Caki2 (cell line): ENCODE data around the gene STK11IP. TPM values are rescaled to one million over a fixed set of nuclear protein-coding genes. Genes with fewer than 3 reads are reported as not detected.
A peak's percentile ranks its signal among the peaks of the same experiment; 100 is the strongest.
"Not testable (repeated sequence)": the region's sequence is repeated elsewhere in the genome, so short reads cannot be mapped to it uniquely, and the experiment has no call there.

Experiments used
- DNase-seq: peaks from one replicate; pipeline ENCODE4 v3.0.0-alpha.2; 2015; ENCODE audit warnings: low read depth
- in situ Hi-C: cut with HindIII; loops from 2 replicates; pipeline ENCODE4 v1.10.0; 2016; ENCODE audit warnings: low sequenced_read_pairs, low pct_unique_long_range_greater_than_20kb, mixed read lengths
- total RNA-seq: library from RNA; depleted of rRNA; stranded (reverse); fragments of >200 nt; shearing (Covaris generic); gene quantifications from 2 replicates; pipeline ENCODE4 v1.2.3, GENCODE V29; 2014; ENCODE audit warnings: low replicate concordance

STK11IP gene
- total RNA-seq, 1 experiment from 2014 or later = 20.6 TPM

DNA sequence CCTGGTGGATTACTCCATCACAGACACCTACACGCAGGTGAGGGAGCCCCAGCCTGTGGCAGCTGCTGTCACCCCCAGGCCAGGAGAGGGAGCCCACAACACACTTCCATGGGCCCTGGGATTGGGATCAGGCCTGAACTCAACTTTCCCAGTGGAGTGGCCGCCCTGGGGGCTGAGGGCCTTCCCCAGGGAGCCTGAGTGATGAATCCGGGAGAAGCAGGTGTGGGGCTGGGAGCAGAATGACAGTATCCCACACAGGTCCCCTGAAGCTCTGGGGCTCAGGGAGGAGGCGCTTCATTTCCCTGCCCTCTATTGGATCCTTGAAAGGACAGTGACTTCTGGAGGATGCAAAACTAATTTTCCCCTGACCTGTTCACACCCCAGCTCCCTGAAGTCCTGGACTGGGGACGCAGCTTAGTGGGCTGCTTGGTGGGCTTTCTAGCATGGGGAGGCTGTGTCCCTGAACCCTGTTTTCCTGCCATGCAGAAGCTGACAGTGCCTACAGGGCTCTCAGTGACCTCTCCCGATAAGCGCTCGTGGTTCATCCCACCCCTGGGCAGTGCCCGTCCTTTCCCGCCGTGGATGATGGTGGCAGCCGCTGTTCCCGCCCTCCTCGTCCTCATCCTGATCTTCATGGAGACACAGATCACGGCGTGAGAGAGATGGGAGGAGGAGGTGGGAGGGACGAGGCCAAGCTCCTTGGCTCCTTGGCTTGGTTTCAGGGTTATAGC, 40.7 kb downstream of the STK11IP start:
- DNase-seq = no peak
- in situ Hi-C loops = no loop called here

DNA sequence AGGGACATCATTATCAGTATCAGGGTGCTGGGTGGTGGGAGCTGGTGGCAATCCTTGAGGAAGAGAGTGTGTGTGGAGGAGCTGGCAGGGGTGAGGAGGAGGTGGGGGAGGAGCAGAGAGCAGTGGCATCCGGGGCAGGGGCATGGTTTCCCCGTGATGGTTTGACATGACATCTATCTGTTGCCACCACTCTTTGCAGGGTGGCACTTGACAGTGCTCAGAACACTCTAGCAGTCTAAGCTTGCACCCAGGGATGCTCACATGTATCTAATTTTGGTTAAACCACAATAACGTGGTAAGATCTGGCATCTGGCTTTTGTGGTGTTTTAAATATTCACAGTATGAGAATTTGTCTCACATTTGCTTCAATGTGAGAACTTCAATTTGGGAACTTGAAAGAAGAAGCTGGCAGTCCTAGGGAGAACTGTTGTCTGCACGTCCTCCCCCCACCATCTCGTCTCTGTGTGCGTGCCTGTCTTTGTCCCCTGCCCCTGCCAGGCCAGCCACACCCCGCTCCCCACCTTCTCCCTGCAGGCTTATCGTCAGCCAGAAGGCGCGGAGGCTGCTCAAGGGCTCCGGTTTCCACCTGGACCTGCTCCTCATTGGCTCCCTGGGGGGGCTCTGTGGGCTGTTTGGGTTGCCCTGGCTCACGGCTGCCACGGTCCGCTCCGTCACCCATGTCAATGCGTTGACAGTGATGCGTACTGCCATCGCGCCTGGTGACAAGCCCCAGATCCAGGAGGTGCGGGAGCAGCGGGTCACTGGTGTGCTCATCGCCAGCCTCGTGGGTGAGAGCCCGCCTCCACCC, 41.5 kb downstream of the STK11IP start:
- DNase-seq = no peak
- in situ Hi-C loops = no loop called here

DNA sequence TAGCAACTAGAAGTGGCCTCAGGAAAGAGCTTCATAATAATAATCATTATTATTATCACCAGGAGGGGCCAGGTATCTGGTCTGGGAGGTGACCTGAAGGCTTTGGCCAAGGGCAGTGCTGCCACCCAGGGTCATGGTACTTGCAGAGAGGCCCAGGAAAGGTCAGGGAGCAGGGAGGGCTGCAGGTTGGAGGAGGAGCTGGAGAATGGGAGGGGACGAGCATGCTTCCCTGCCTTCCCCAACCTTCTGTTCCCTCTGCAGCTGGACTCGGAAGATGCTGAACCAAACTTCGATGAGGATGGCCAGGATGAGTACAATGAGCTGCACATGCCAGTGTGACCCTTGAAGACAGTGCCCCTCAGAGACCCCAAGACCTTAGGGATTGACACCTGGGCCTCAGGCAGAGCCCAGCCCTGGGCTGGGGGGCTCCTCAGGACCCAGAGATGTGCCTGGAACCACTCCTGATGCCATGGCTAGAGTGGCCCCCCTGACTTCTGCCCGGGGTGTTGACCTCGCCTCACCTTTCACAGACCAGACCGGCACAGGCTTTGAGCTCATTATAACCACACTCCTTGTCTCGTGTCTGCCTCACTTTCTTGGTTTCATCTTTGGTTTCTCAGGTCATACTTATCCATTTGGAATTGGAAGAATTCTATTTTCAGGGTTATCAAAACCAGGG, 43.9 kb downstream of the STK11IP start:
- DNase-seq = no peak
- in situ Hi-C loops = no loop called here

DNA sequence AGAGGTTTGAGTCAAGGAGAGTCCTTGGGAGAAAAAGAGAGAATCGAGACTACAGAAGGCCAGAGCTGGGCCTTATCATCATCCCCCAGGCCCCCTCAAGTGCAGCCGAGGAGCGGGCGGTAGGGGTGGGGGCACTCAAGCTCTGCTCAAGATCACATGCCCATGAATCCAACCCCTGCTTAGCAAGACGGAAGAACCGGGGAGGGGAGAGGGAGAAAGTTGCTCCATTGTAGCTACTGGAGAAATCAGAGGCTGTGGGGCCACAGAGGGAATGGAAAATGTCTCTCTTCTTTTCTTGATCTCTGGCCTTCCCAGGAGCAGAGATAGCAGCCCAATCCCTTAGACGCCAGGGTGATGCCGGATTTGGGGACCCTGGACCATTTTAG, 44.4 kb downstream of the STK11IP start:
- in situ Hi-C loops = no loop called here
- DNase-seq = no peak

DNA sequence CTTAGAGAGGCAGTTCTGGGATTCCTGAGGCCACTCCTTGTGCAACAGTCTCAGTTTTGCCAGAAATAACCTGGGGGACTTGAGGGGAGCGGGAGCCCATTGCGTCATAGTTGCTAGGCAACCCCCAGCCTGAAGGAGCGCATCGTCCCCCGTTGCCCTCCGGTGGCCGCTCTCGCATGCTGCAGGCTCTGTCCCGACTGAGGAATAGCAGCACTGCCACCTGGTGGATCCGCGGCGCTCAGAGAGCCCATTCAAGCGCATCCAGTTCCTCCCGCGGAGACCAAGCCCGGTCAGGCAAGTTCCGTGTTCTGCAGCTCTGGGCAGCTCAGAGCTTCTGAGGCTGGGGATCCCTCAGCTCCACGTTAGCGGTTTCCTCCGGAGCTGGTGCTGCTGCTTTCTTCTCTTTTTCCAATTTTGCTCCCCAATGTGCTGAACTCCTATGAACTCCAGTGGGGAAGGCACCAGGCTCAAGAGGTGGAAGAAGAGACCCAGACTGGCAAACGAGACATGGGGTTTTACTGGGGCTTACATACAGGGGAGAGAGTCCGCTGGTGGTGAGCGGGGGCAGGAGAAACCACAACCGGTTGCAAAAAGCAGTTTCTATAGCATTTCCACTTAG, 44.9 kb downstream of the STK11IP start:
- in situ Hi-C loops = no loop called here
- peak; percentile 86 for DNase-seq

DNA sequence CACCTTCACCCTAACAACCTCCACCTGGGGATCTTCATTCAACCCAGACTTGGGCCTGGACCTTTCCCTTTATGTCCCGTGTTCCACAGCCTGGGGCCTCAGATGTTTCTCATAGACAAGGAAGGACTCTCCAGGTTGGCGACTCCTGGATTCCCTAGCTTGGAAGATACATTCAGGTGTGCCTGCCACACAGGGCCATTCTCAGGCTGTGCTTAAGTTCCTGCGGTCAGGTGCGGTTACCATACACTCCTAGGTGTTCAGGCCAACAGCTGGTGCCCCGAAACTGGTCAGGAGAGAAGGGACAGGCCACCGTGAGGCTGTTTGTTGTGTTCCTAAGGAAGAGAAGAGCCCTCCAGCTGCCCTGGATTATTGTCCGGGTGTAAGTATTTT, 45.4 kb downstream of the STK11IP start:
- in situ Hi-C loops = no loop called here
- no peak for DNase-seq

DNA sequence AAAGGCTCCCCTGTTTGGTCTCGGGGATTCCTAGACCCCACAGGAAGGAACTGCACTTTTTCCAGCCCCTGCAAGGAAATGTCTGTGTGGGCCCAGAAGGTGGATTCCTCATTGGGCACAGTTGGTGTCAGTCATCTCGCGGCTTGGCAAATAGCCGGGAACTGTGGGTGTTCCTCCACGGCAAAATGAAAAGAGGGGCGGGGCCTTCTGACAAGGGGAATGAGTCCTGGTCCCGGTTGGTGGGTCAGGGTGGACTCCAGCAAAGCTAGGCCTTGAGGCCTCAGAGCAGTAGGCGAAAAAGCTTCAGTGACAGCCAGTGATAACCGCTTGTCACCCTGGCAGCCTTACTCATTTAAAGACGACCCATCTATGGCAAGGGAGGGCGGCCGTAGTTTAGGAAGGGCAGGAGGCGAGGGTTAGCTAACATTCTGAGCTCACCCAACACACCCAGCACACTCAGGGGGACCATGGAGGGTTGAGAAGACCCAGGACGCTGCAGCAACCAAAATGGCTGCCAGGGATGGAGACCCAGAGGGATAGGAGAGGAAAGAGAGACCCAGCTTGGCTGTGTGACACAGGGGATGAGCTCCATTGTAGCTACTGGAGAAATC, 46.2 kb downstream of the STK11IP start:
- no peak for DNase-seq

DNA sequence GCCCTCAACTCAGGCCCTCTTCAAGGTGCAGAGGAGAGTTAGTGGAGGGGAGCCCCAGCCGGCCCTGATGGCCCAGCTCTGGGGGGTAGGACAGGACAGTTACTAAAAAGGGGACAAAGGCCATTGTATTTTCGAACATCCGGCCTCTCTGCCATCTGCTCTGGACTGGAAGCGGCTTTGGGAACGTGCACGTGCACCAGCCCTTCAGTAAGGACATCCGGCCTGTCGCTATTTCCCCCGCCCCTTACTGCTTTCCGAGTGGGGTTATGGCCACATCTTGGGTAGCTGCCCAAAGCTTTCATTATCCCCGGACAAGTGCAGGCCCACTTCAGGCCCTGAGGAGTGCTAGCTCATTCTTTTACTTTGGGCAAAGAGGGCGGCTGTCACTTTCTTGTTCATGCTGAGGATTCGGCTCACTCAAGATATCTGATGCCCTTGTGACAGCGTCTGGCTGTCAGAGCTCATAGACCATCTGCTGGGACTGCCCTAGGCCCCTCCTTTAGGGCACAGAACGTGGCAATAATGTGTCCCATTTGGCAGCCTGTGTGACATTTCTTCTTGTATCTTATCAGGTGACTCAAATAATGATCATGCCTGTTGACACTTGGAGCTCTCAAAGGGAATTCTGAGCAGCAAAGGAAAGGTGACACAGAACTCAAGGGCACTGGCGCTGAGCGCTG, 47.3 kb downstream of the STK11IP start:
- DNase-seq = no peak
- in situ Hi-C loops = no loop called here

More for the DNA sequence above, 46.2 kb downstream of the STK11IP start:
- in situ Hi-C loops = no loop called here

DNA sequence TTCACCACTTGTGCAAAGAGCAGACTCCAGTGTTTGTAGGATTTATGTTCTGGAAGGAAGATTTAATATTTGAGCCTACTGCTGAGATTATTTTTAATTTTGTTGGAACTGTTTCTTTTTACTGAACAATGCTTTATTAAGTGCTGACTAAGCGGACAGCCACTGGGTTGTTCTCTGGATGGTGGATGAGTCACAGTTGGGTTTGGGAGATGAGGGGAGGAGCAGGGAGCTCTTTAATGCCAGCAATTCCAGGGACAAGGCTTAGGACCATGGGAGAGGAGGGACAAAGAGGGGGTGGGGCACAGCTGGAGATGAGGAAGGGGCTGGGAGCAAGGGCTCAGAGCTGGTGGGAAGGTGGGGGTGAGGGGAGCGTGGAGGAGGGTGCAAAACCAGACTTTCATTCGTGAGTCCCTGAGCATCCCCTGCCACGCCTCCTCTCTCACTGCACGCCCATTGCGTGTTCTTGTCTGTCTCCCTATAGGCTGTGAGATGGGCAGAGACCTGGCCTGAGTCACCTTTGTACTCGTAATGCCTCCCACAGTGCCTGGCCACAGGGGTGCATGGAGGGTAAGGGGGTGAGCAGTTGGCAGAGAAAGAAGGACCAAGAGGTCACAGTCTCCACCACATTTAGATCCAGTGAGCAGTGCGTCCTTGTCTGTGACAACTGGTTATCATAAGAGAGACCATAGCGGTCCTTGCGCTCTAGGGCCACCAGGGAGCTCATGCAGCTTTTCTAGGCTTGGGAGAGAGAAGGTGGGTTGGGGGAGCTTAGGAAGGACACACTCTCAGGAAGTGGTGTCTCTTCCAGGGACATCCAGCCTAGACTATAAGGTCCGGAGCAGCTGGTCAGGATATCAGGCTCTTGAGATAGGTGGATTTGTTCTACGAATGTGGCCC, 48.2 kb downstream of the STK11IP start:
- peak; percentile 44 for DNase-seq
- in situ Hi-C loops = no loop called here

DNA sequence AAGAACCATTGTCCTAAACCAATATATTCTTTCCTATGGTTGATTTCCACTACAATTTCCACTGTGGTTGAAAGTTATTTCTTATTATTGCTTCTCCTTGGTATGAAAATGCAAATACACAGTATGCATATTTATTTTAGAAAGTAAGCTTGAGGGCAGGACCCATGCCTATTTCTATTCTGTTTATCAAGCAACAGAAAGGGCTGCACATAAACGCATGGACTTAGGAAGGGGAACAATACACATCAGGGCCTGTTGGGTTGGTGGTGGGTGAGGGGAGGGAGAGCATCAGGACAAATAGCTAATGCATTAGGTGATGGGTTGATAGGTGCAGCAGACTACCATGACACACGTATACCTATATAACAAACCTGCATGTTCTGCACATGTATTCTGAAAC, 50.5 kb downstream of the STK11IP start:
- no peak for DNase-seq
- in situ Hi-C loops = no loop called here

DNA sequence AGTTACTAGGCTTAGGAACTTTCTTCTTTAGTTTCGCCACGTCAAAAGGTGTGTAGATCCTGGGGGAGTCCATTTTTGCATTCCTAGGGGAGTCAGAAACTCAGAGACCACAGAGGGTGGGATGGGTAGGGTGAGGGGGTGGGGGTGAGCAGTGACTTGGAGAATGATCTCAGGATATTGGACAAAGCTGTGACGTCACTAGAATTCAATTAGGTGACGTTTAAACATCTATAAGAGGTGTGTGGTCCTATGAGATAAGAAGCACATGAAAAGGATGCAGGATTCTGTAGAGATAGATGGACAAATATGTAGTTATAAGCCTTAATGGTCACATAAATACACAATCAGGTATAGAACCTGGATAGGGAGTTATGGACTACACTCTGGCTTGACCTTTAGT, 51.3 kb downstream of the STK11IP start:
- no peak for DNase-seq
- in situ Hi-C loops = no loop called here

DNA sequence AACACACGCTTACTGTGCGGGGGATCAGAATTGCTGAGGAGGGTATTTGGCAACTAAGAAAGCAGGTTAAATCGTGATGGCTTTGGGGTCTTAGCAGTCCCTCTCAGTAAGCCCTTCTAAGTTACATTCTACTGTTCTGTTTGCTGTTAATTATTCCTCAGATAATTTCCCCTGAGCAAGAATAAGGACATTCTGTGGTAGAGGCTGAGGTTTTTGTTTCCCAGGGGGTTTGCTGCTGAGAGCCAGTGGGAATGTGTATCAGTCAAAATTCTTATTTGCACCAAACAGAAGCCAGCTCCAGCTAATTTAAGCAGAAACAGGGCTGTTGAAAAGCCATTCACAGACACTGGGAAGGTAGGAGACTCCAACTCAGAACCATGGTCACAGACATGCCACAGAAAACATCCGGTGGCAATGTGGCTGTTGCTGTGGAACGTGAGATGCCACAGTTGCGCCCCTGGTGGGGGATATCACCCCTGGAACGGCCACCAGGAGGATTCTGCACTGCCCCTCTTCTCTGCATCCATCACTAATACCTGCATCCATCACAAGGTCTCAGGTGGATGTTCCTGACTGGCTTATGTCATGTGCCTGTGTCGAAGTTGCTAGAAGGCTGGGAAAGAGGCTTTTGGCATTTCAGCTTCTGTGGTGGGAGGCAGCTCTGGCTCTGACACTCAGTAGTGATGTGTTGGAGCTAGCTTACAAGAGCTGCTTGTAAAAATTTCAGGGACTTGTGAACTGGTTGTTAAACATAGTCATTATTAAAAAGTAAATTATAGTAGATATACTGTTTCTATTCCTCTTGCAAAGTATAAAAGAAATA, 53.0 kb downstream of the STK11IP start:
- in situ Hi-C loops = no loop called here

DNA sequence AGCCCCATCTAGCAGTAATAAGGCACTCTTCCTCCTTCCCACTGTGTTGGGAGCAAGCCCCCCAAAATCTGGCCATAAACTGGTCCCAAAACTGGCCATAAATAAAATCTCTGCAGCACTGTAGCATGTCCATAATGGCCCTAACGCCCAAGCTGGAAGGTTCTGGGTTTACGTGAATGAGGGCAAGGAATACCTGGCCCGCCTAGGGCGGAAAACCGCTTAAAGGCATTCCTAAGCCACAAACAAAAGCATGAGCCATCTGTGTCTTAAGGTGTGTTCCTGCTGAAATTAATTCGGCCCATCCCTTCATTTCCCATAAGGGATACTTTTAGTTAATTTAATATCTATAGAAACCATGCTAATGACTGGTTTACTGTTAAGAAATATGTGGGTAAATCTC, 54.0 kb downstream of the STK11IP start:
- DNase-seq, in situ Hi-C loops: not testable (repeated sequence)

More for the DNA sequence above, 53.0 kb downstream of the STK11IP start:
- DNase-seq = no peak

DNA sequence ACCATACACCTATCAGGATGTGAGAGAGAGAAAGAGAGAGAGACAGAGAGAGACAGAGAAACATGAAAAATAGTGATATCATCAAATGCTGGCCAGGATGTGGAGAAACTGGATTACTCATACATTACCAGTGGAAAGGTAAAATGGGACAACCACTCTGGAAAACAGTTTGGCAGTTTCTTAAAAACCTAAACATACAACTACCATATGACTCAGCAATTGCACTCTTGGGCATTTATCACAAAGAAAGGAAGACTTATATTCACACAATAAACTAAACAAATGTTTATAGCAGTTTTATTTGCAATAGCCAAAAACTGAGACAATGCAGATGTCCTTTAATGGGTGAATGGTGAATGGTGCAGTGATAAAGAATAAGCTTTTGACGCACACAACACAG, 58.9 kb downstream of the STK11IP start:
- in situ Hi-C loops = no loop called here
- no peak for DNase-seq

DNA sequence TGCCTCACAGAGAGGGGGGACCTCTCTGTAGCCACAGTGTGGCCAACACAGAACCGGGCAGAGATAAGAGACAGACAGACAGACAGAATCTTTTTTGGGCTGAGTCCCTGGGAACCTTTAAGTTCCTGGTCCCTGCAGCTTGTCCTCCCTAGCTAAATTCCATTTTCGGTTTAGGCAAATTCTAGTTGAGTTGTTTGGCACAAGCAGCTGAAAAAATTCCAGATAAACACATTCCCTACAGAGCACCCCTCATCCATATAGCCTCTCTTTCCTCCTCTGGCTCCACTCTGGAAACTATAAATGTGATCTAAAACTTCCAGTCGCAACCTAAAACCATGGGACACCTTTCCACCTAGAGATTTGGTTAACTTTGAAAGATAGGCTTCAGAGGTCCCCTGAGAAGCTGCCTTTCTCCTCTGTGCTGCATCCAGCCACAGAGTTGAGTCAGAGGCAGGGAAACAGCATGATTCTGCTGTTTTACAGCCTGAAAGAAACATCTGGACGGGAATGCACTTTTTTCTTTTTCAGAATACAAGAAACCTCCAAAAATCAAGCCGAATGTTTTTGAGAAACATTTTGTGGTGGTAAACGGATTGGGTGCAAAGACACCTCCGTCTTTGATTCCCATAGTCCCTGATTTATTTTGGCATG, 60.7 kb downstream of the STK11IP start:
- in situ Hi-C loops = no loop called here
- no peak for DNase-seq

DNA sequence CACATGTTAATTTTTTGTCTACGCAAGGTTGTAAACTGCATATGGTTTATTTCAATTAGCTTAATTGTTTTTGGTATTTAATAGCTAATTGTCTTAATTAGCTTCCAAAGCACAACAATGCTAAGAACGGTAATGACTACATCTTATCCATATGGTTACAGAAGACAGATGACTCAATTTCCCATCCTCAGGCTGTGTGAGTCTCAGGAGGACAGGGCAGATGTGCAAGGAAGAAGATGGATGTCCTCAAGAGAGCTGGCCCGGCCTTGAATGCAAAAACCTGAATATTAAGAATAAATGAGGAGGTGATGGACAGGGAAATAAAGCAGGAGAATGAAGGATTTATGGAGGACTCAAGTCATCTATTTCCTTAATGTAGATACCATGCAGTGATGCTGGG, 61.2 kb downstream of the STK11IP start:
- DNase-seq = no peak
- in situ Hi-C loops = no loop called here
